Heart left ventricle (tissue), 16 donors: Measurements from ENCODE around the gene SPRR1A. TPM values are rescaled to one million over a fixed set of nuclear protein-coding genes. Genes with fewer than 3 reads are reported as not detected.

Source experiments
- ATAC-seq, 4 donors: fragments of 200-7000 bp; cut with Tn5 transposase; one replicate each; pipeline ENCODE4 v1.9.1; 2020 to 2022; ENCODE audit warnings: moderate library complexity in 4 of 4, mild to moderate bottlenecking in 3 of 4, moderate number of reproducible peaks in 1 of 4
- DNase-seq, 5 donors: peaks; one replicate each; pipeline ENCODE4 v3.0.0-alpha.2; 2020
- H3K27ac ChIP-seq, 12 donors: fragments of 200-600 bp; sonication (generic) in 4 of 12; one replicate each; pipeline versions ENCODE4 v1.5.0 to v1.8.0; 2016 to 2022; ENCODE audit warnings: mild to moderate bottlenecking in 2 of 12
- H3K27me3 ChIP-seq, 9 donors: fragments of 200-600 bp; sonication (generic) in 2 of 9; one replicate each; pipeline versions ENCODE4 v1.5.1 to v1.8.0; 2016 to 2022; ENCODE audit warnings: mild to moderate bottlenecking in 3 of 9
- H3K36me3 ChIP-seq, 9 donors: fragments of 200-600 bp; sonication (generic) in 2 of 9; one replicate each; pipeline versions ENCODE4 v1.5.0 to v1.8.0; 2018 to 2022; ENCODE audit warnings: mild to moderate bottlenecking in 2 of 9
- H3K4me1 ChIP-seq, 12 donors: fragments of 200-600 bp; sonication (generic) in 4 of 12; one replicate each; pipeline versions ENCODE4 v1.5.0 to v1.8.0; 2016 to 2022; ENCODE audit warnings: mild to moderate bottlenecking in 3 of 12
- H3K4me3 ChIP-seq, 12 donors: fragments of 200-600 bp; sonication (generic) in 4 of 12; one replicate each; pipeline versions ENCODE4 v1.5.0 to v1.8.0; 2017 to 2022; ENCODE audit warnings: mild to moderate bottlenecking in 9 of 12, moderate library complexity in 4 of 12
- H3K9me3 ChIP-seq, 12 donors: fragments of 200-600 bp; sonication (generic) in 4 of 12; one replicate each; pipeline versions ENCODE4 v1.5.0 to v1.8.0; 2016 to 2022; ENCODE audit warnings: mild to moderate bottlenecking in 1 of 12
- CTCF ChIP-seq, 12 donors: fragments of 200-600 bp; sonication (generic) in 4 of 12; IDR thresholded peaks; one replicate each; pipeline versions ENCODE4 v1.5.0 to v1.8.0; 2018 to 2022; ENCODE audit warnings: antibody characterized with exemption in 12 of 12, mild to moderate bottlenecking in 5 of 12
- POLR2A ChIP-seq, 2 donors: fragments of 450-650 bp; IDR thresholded peaks; one replicate each; pipeline ENCODE4 v1.6.1; 2017; ENCODE audit warnings: antibody characterized with exemption in 2 of 2, mild to moderate bottlenecking in 2 of 2, moderate library complexity in 2 of 2
- WGBS, 4 donors: extraction: QIAGEN DNeasy Blood & Tissue Kit in 2 of 4; methylation state at CpG; one replicate each; pipeline versions ENCODE4 v1.1.5 to v1.1.7; 2013 to 2018; 5-methylcytosine and 5-hydroxymethylcytosine counted together
- intact Hi-C, 10 donors: fragments of 100-400 bp; cut with DNase I; formaldehyde crosslinking; loops; one replicate each; pipeline versions ENCODE4 v1.11.1 to v1.14.2; 2022
- polyA plus RNA-seq, 2 donors: library from polyadenylated mRNA; stranded (reverse); fragments of 200-250 nt; gene quantifications; one replicate each; pipeline ENCODE4 v1.2.3, GENCODE V29; 2013
- total RNA-seq, 9 donors: library from RNA; depleted of rRNA in 2 of 9; stranded (reverse); fragments of >200 nt in 2 of 9; fragmentation: NEBNext Ultra II Directional in 3 of 9; extraction: Animal tissue kit (Norgen Biotek cat#: 25700) in 3 of 9; gene quantifications; one replicate each; pipeline versions ENCODE4 v1.1.0 to v1.2.4, GENCODE V29; 2016 to 2023
- donor health status: ischemic (EF 13 %, LVEDD 7.1; RV severe dilation, severe dysfunction).
- donor health status: healthy with polysubstance abuse.
- donor health status: DM: no; HTN: yes; CAD: no.
- donor health status: DM: no; HTN: no; CAD: no.
- donor health status: ischemic (EF 25% LVEDD 6.9; RV normal size, moderate dysfunction).
- donor health status: ischemic (EF 25% LVEDD 5.7; RV mildly dilated, moderate dysfunction).
- donor health status: healthy.
- donor health status: DM: yes; HTN: yes; CAD: no.
- donor health status: ischemic (EF 35%, LVEDD 5.7; RV mildly dilated, moderate dysfunction).
- donor health status: nonischemic (EF 11% LVEDD 7.7; RV severe dilation, severe dysfunction).
- donor health status: DM: yes; HTN: yes; CAD: no.
- donor health status: PGD.
- donor health status: ischemic (EF 29% LVEDD 5.4; RV normal size, mild dysfunction).
- donor health status: nonischemic (EF 23%, LVEDD 6.1; RV moderate dilation, normal function).

SPRR1A gene
- total and polyA plus RNA-seq, 11 donors, result not detected

- ATAC-seq (no peak), DNase-seq (no peak)
- Histone ChIP-seq H3K27me3 (no peaks in the 10 kb centered on the region), H3K9me3 (peaks cover 0 to 5% (median 0%) of the 10 kb centered on the region in 12 donors), H3K4me3 (no peak overlapping the region), H3K27ac (no peak overlapping the region), H3K4me1 (no peaks in the 10 kb centered on the region), H3K36me3 (no peaks in the 10 kb centered on the region)
- intact Hi-C loops, result no loop called here
- no peak for TF ChIP-seq POLR2A (IDR thresholded peaks at IDR 0.05)
- TF ChIP-seq CTCF (IDR thresholded peaks at IDR 0.05), result no peak
- 78 to 80% (median 78%) methylated on average over 6 of the region's 6 CpGs for WGBS, 4 donors
Measured at GRCh38 chr1:152954436-152954835, 29.4 kb upstream of the SPRR1A start.

GRCh38 chr1:152957561-152957960 is 26.3 kb upstream of the SPRR1A start:
- DNase-seq (no peak), ATAC-seq (no peak)
- Histone ChIP-seq H3K9me3 (no peaks in the 10 kb centered on the region), H3K27ac (no peak overlapping the region), H3K4me1 (no peaks in the 10 kb centered on the region), H3K4me3 (no peak overlapping the region), H3K36me3 (no peaks in the 10 kb centered on the region), H3K27me3 (no peaks in the 10 kb centered on the region)
- TF ChIP-seq POLR2A (IDR thresholded peaks at IDR 0.05) (no peak), CTCF (IDR thresholded peaks at IDR 0.05) (no peak)
- intact Hi-C loops, result no loop called here
- WGBS, 4 donors, result 78 to 83% (median 82%) methylated on average over 3 of the region's 3 CpGs

GRCh38 chr1:152959273-152959672 is 24.6 kb upstream of the SPRR1A start:
- TF ChIP-seq CTCF (IDR thresholded peaks at IDR 0.05) (no peak), POLR2A (IDR thresholded peaks at IDR 0.05) (no peak)
- WGBS, 4 donors, result 60 to 81% (median 79%) methylated on average over 3 of the region's 3 CpGs
- Histone ChIP-seq H3K9me3 (no peaks in the 10 kb centered on the region), H3K27me3 (no peaks in the 10 kb centered on the region), H3K4me1 (no peaks in the 10 kb centered on the region), H3K36me3 (no peaks in the 10 kb centered on the region), H3K27ac (no peak overlapping the region), H3K4me3 (no peak overlapping the region)
- intact Hi-C loops, result no loop called here
- no peak for DNase-seq
- no peak for ATAC-seq

- intact Hi-C loops, result no loop called here
- TF ChIP-seq CTCF (IDR thresholded peaks at IDR 0.05) (no peak), POLR2A (IDR thresholded peaks at IDR 0.05) (no peak)
- no peak for DNase-seq
- H3K36me3 ChIP-seq, result no peaks in the 10 kb centered on the region
- 89 to 92% (median 90%) methylated on average over 10 of the region's 10 CpGs for WGBS, 4 donors
- H3K27ac ChIP-seq, result no peak overlapping the region
- no peaks in the 10 kb centered on the region for H3K27me3 ChIP-seq
- no peak for ATAC-seq
- no peaks in the 10 kb centered on the region for H3K9me3 ChIP-seq
- H3K4me1 ChIP-seq, result no peaks in the 10 kb centered on the region
- H3K4me3 ChIP-seq, result no peak overlapping the region
Measured at GRCh38 chr1:152959801-152960451, 24.0 kb upstream of the SPRR1A start.
